HepG2 (cell line): ENCODE measurements around the gene FBXW2. TPM values are rescaled to one million over a fixed set of nuclear protein-coding genes. Genes with fewer than 3 reads are reported as not detected.

Experiments
- ATM ChIP-seq: fragments of 450-650 bp; IDR thresholded peaks from 2 replicates; pipeline ENCODE4 v1.7.1; 2017; ENCODE audit warnings: mild to moderate bottlenecking, borderline replicate concordance
- GFI1 ChIP-seq: sonication (generic); formaldehyde crosslinking; IDR thresholded peaks from 2 replicates; pipeline ENCODE4 v1.5.0; 2020; ENCODE audit warnings: missing genetic modification reagents, mild to moderate bottlenecking, borderline replicate concordance
- GTF3A ChIP-seq: sonication (generic); formaldehyde crosslinking; conservative IDR thresholded peaks from 2 replicates; pipeline ENCODE4 v1.4.0; 2020; ENCODE audit warnings: mild to moderate bottlenecking, missing genetic modification reagents
- HMG20A ChIP-seq: IDR thresholded peaks from 2 replicates; pipeline ENCODE4 v1.6.1; 2016; ENCODE audit warnings: borderline replicate concordance
- KLF16 ChIP-seq, 2 experiments: sonication (generic) in 1 of 2; formaldehyde crosslinking in 1 of 2; IDR thresholded peaks; 2 replicates each; pipeline versions ENCODE4 v1.6.1 to v1.8.0; 2016 to 2023; ENCODE audit warnings: missing genetic modification reagents in 2 of 2, missing compliant biosample characterization in 1 of 2
- KLF6 ChIP-seq: IDR thresholded peaks from 2 replicates; pipeline ENCODE4 v1.8.0; 2016; ENCODE audit warnings: missing biosample characterization, missing genetic modification reagents
- MIXL1 ChIP-seq: IDR thresholded peaks from 2 replicates; pipeline ENCODE4 v1.6.1; 2016
- RBM39 ChIP-seq: fragments of 200-400 bp; formaldehyde crosslinking; IDR thresholded peaks from one replicate; pipeline ENCODE4 v1.6.1; 2018; ENCODE audit warnings: antibody characterized with exemption, mild to moderate bottlenecking, low read depth, low read length; ENCODE audit not compliant: poor library complexity, severe bottlenecking
- SIX4 ChIP-seq: sonication (generic); formaldehyde crosslinking; IDR thresholded peaks from 2 replicates; pipeline ENCODE4 v1.4.0; 2020; ENCODE audit warnings: missing genetic modification reagents
- TEAD3 ChIP-seq: optimal IDR thresholded peaks from 2 replicates; pipeline ENCODE3; 2016; ENCODE audit warnings: borderline replicate concordance
- XRCC5 ChIP-seq: fragments of 200-400 bp; formaldehyde crosslinking; optimal IDR thresholded peaks from 2 replicates; pipeline ENCODE3; 2017; ENCODE audit warnings: mild to moderate bottlenecking, low read length
- ZIK1 ChIP-seq: sonication (generic); formaldehyde crosslinking; IDR thresholded peaks from 2 replicates; pipeline ENCODE4 v1.5.0; 2020; ENCODE audit warnings: mild to moderate bottlenecking, low read depth, missing genetic modification reagents, borderline replicate concordance
- ZMYM3 ChIP-seq: sonication (generic); formaldehyde crosslinking; IDR thresholded peaks from 2 replicates; pipeline ENCODE4 v1.5.1; 2020; ENCODE audit warnings: mild to moderate bottlenecking, missing genetic modification reagents
- ZNF451 ChIP-seq: sonication (generic); formaldehyde crosslinking; IDR thresholded peaks from 2 replicates; pipeline ENCODE4 v1.5.0; 2020; ENCODE audit warnings: mild to moderate bottlenecking, missing genetic modification reagents
- polyA plus RNA-seq, 8 experiments: library from polyadenylated mRNA; depleted of rRNA in 3 of 8; stranded (reverse) in 7 of 8; unstranded in 1 of 8; fragments of >200 nt; fragmentation: Illumina TruSeq in 4 of 8; extraction: Trizol in 4 of 8; gene quantifications; 2 replicates each; pipeline versions ENCODE4 v1.2.1 to v1.2.3, GENCODE V29; 2011 to 2016; ENCODE audit warnings: low read depth in 4 of 8, missing spikeins in 1 of 8, mixed read lengths in 1 of 8; ENCODE audit not compliant: insufficient read depth in 1 of 8
- total RNA-seq, 5 experiments: library from RNA; depleted of rRNA; stranded (reverse); fragments of >200 nt; fragmentation: Illumina TruSeq; extraction: Trizol; gene quantifications; 2 replicates each; pipeline ENCODE4 v1.2.3, GENCODE V29; 2016; ENCODE audit warnings: low read depth in 1 of 5
- TF ChIP-seq, protein P1 (sequence below): sonication (generic); formaldehyde crosslinking; conservative IDR thresholded peaks from 2 replicates; pipeline ENCODE4 v1.8.1; 2023; ENCODE audit warnings: missing genetic modification reagents
- TF ChIP-seq, protein P2 (sequence below): conservative IDR thresholded peaks from 2 replicates; pipeline ENCODE4 v1.6.1; 2018; ENCODE audit warnings: missing genetic modification reagents
- TF ChIP-seq, protein P3 (sequence below): sonication (generic); formaldehyde crosslinking; IDR thresholded peaks from 2 replicates; pipeline ENCODE4 v1.5.1; 2020; ENCODE audit warnings: mild to moderate bottlenecking, missing genetic modification reagents, borderline replicate concordance
- TF ChIP-seq, protein P4 (sequence below): sonication (generic); formaldehyde crosslinking; IDR thresholded peaks from 2 replicates; pipeline ENCODE4 v1.8.0; 2022; ENCODE audit warnings: missing genetic modification reagents, mild to moderate bottlenecking, inconsistent platforms, borderline replicate concordance
- TF ChIP-seq, protein P5 (sequence below): sonication (generic); formaldehyde crosslinking; IDR thresholded peaks from 2 replicates; pipeline ENCODE4 v1.5.0; 2020; ENCODE audit warnings: missing genetic modification reagents, mild to moderate bottlenecking, borderline replicate concordance
- TF ChIP-seq, protein P6 (sequence below): sonication (generic); formaldehyde crosslinking; conservative IDR thresholded peaks from 2 replicates; pipeline ENCODE4 v1.5.0; 2020; ENCODE audit warnings: missing genetic modification reagents

The FBXW2 gene
- total and polyA plus RNA-seq, 2 of the 13 experiments (the other 11 are each of a cell fraction or from before 2014, with no cell fraction given) = 35.4 to 43.1 TPM

DNA sequence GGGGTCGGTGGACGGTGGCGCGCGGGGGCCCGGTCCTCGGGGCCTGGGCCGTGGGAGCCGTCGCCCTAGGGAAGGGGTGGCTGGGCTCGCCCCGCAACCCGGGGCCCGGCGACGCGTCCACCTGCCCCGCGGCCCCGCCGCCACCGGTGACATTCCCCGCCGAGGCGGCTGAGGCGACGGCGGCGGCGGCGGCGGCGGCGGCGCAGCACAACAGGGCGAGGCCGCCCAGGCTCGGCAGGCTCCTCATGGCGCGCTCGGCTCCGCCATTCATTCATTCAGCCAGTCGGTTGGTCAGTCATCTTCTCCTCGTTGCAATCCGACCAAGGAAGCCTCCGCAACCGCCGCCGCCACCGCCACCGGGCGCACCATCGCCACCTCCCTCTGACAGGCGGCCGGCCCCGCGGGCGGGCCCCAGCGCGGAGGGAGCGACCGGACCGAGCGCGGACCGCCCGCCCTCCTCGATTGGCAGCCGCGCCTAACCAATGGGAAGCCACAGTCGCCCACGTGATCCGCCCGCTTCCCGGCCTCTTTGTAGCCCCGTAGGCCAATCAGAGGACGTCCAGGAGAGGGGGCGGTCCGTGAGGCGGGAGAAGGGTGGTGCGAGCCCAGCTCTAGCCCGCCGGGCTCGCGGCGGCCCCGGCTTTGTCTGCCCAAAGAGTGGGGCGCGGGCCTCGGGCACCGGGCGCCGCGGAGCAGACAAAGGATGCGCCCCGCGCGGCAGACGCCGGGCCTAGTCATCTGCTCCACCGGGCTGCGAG is 78.9 kb downstream of the FBXW2 start, which contains the start of gene MEGF9 (continued):
- TF ChIP-seq, protein P1, sequence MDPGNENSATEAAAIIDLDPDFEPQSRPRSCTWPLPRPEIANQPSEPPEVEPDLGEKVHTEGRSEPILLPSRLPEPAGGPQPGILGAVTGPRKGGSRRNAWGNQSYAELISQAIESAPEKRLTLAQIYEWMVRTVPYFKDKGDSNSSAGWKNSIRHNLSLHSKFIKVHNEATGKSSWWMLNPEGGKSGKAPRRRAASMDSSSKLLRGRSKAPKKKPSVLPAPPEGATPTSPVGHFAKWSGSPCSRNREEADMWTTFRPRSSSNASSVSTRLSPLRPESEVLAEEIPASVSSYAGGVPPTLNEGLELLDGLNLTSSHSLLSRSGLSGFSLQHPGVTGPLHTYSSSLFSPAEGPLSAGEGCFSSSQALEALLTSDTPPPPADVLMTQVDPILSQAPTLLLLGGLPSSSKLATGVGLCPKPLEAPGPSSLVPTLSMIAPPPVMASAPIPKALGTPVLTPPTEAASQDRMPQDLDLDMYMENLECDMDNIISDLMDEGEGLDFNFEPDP (CRISPR knock-in tag) = no peak
- TF ChIP-seq GFI1 (CRISPR knock-in tag) (no peak), RBM39 (no peak), ZNF451 (peak; percentile 88), KLF6 (CRISPR knock-in tag) (peak; percentile 69; the same call in 1 of the 2 replicates), GTF3A (CRISPR knock-in tag) (no peak), ZMYM3 (CRISPR knock-in tag) (no peak), SIX4 (no peak), ATM (no peak), MIXL1 (no peak), KLF16 (CRISPR knock-in tag; IDR thresholded peaks at IDR 0.05) (peak in 1 of 2 experiments; percentile 54; a peak in 1 of 4 replicates), XRCC5 (peak; percentile 38), ZIK1 (CRISPR knock-in tag) (peak; percentile 64; the same call in 1 of the 2 replicates), HMG20A (CRISPR knock-in tag) (no peak), TEAD3 (CRISPR knock-in tag) (no peak)
- TF ChIP-seq, protein P2, sequence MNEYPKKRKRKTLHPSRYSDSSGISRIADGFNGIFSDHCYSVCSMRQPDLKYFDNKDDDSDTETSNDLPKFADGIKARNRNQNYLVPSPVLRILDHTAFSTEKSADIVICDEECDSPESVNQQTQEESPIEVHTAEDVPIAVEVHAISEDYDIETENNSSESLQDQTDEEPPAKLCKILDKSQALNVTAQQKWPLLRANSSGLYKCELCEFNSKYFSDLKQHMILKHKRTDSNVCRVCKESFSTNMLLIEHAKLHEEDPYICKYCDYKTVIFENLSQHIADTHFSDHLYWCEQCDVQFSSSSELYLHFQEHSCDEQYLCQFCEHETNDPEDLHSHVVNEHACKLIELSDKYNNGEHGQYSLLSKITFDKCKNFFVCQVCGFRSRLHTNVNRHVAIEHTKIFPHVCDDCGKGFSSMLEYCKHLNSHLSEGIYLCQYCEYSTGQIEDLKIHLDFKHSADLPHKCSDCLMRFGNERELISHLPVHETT (CRISPR knock-in tag) = no peak
- TF ChIP-seq, protein P3, sequence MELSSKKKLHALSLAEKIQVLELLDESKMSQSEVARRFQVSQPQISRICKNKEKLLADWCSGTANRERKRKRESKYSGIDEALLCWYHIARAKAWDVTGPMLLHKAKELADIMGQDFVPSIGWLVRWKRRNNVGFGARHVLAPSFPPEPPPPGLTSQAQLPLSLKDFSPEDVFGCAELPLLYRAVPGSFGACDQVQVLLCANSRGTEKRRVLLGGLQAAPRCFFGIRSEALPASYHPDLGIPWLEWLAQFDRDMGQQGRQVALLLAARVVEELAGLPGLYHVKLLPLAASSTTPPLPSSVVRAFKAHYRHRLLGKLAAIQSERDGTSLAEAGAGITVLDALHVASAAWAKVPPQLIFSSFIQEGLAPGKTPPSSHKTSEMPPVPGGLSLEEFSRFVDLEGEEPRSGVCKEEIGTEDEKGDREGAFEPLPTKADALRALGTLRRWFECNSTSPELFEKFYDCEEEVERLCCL (CRISPR knock-in tag) = no peak
- TF ChIP-seq, protein P4, sequence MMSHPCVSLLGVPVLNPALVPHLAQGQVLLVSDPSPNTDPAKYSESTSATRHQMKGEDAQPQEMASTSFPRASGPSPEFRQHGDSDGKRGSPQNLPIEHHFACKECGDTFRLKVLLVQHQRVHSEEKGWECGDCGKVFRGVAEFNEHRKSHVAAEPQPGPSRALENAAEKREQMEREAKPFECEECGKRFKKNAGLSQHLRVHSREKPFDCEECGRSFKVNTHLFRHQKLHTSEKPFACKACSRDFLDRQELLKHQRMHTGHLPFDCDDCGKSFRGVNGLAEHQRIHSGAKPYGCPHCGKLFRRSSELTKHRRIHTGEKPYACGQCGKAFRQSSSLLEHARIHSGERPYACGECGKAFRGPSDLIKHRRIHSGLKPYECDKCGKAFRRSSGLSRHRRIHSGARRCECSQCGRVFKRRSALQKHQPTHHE (CRISPR knock-in tag) = no peak; the same call in 1 of the 2 replicates
- TF ChIP-seq, protein P5, sequence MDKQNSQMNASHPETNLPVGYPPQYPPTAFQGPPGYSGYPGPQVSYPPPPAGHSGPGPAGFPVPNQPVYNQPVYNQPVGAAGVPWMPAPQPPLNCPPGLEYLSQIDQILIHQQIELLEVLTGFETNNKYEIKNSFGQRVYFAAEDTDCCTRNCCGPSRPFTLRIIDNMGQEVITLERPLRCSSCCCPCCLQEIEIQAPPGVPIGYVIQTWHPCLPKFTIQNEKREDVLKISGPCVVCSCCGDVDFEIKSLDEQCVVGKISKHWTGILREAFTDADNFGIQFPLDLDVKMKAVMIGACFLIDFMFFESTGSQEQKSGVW (CRISPR knock-in tag) = no peak
- TF ChIP-seq, protein P6, sequence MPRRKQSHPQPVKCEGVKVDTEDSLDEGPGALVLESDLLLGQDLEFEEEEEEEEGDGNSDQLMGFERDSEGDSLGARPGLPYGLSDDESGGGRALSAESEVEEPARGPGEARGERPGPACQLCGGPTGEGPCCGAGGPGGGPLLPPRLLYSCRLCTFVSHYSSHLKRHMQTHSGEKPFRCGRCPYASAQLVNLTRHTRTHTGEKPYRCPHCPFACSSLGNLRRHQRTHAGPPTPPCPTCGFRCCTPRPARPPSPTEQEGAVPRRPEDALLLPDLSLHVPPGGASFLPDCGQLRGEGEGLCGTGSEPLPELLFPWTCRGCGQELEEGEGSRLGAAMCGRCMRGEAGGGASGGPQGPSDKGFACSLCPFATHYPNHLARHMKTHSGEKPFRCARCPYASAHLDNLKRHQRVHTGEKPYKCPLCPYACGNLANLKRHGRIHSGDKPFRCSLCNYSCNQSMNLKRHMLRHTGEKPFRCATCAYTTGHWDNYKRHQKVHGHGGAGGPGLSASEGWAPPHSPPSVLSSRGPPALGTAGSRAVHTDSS (CRISPR knock-in tag) = no peak
